GM12801 (cell line): ENCODE measurements around the gene TIMM22.

Source experiments
- TF ChIP-seq, protein P1 (sequence below): IDR thresholded peaks from one replicate; pipeline ENCODE4 v1.5.1; 2011; ENCODE audit warnings: control low read depth; ENCODE audit not compliant: insufficient read length; ENCODE audit errors: extremely low read depth

The TIMM22 gene

DNA sequence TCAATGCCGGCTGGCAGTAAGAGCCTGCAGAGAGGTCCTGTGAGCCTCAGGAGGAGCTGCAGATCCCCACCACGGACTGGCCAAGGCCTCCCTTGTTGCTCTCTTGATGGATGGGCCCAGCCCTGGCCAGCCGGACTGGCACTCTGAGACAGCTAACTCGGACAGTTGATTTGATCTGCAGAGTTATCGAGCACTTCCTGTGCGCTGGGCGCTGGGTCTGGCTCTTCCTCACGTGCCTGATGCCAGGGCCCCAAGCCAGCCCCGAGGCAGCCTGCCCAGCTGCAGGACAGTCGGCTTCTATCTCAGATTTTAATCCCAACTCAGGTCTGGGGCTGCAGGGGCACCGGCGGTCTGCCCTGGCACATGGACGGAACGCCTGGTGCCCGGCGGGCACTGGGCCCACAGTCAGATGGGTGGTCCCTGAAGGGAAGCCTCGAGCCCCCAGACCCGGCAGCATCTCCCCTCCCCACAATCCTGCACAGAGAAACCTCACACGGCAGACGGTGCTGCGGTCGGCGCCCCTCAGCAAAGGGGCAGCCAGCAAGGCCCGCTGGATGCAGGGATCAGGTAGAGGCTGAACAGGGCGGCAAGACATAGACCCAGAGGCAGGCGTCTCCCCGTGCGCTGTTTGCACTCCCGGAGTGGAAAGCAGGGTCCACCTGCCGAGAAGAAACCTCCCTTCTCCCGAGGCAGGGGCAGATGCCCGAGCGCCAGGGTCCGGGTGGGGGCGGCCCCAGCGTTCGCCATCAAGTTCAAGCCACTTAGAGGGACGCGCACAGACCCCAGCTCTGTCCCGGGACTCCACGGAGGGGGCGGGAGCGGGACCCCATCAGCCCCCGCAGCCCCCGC, 34.0 kb downstream of the TIMM22 start:
- TF ChIP-seq, protein P1, sequence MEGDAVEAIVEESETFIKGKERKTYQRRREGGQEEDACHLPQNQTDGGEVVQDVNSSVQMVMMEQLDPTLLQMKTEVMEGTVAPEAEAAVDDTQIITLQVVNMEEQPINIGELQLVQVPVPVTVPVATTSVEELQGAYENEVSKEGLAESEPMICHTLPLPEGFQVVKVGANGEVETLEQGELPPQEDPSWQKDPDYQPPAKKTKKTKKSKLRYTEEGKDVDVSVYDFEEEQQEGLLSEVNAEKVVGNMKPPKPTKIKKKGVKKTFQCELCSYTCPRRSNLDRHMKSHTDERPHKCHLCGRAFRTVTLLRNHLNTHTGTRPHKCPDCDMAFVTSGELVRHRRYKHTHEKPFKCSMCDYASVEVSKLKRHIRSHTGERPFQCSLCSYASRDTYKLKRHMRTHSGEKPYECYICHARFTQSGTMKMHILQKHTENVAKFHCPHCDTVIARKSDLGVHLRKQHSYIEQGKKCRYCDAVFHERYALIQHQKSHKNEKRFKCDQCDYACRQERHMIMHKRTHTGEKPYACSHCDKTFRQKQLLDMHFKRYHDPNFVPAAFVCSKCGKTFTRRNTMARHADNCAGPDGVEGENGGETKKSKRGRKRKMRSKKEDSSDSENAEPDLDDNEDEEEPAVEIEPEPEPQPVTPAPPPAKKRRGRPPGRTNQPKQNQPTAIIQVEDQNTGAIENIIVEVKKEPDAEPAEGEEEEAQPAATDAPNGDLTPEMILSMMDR = no peak

DNA sequence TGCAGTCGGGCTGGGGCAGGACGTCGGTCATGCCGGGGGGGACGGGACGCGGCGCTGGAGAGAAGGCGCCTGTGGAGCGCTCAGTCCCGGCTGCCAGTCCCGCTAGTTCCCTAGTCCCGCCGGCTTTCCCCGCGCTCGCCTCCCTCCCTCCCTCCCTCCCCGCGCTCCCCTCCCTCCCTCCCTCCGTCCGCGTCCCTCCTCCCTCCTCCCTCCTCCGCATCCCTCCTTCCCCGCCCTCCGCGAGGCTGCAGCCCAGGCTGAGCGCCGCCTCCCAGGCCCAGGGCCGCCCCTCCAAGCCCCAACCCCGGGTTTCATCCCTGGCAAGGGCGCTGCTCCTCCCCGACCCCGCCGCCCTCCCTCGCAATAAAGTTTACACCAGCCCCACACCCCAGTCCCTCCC, 34.8 kb downstream of the TIMM22 start:
- TF ChIP-seq, protein P1 = no peak

DNA sequence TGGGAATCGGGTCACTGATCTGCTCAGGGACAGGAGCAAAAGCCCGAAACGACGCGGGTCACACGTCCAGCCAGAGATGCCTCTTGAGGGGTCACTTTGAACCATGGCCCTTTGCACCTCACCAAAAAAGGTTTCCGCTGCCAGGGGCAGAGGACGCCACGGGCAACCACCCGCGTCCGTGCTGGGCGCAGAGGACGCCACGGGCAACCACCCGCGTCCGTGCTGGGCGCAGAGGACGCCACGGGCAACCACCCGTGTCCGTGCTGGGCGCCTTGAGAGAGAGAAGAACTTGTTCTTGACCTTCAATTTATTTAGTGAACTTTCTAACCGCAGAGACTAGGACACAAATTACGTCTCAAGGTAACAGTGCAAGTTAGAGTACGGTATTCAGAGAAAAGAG, 35.5 kb downstream of the TIMM22 start:
- TF ChIP-seq, protein P1 = no peak

DNA sequence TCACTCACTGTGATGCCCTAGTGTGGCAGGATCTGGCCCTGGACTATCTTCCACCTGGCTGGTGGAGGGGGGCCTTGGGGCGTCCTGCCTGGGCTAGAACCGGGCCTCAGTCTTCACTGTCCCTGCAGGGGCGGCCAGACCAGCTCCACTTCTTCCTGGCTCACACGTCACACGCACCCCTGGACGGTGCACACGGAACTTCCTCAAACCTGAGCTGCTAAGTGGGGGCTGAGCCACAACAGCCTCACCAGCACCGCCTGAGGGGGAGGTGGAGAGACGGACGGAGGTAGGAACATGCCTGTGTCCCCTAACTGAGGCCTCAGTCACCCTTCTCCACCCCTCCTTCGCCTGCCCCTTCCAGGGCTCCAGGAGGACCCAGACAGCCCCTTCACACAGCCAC, 36.6 kb downstream of the TIMM22 start:
- TF ChIP-seq, protein P1 = no peak

DNA sequence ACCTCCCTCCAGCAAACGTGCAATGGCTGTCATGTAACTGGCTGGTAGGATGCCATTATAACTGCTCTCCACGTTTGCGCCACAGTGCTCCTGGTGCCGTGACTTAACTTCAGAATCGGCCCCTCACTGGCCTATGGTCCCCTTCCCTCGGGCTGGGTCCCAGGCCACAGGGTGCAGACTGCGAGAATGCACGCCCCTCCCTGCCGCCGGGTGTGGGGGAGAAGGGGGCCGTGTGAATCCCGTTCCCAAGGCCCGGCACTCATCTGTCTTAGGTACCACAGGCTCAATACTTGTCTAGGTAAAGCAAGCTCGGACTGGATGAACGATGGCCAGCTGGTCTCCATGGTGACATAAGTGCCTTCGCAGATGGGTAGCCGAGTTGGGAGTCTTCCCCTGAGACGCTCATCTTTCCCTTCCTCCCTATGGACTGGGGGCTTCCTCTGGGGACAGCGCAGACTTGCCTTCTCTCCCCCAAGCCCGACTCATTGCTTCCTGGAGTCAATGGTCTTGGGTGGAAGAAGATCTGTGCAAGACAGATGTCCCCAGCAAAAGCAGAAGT, 37.8 kb downstream of the TIMM22 start:
- TF ChIP-seq, protein P1 = no peak

DNA sequence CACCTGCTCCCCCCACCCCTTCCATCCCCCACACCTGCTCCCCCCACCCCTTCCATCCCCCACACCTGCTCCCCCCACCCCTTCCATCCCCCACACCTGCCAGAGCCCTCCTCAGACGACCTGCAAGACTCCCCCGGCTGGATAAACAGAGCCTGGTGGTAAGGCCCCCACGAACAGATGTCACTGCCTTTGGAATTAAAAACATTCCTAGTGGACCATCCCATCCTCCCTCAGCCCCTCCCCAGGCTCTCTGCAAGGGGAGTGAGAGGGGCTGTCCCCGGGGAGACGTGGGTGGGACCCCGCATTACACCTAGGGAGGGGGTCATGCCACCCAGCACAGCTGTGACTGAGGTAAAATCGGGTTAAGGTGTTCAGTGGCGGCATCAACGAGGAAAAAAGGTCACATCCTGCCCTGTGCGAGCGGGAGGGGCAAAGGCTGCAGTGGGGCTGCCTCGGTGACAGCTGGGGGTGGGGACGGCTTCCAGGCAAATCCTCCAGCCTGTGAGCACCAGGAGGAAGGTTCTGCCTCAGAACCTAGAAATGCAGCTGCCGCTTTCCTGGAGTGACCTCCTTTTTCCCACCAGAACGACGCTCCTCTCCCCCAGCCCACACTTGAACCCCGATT, 38.7 kb downstream of the TIMM22 start:
- TF ChIP-seq, protein P1 = no peak

DNA sequence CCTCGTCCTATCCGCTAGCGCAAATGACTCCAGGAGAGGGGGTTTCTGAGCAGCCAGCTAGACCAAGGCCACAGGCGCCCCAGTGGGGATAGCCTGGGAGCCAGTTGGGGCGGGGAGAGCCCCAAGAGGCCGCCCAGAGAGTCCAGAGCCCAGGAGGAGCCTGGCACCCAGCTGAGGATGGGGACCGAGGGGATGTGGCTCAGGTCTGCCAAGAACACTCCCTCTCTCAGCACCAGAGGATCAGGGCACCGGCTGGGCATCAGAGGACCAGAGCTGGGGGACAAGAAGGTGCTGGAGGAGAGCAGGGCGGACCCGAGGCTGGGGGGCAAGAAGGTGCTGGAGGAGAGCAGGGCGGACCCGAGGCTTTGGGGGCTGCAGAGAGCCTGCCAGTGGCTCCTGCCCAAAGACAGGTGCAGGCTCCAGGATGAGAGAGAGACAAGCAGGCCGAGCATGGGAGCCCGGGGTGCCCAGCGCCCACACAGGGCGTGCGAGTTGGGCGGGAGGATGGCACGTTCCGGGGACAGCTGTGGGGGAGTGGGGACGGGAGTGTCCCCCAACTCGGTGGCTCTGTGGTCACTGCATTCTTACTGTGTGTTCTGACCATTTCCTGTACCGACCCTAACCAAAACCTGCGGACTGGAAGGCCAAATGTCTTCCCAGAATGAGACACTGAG, 39.4 kb downstream of the TIMM22 start:
- TF ChIP-seq, protein P1 = no peak
